Osteoblast (primary cell): ENCODE measurements around the gene OBI1. TPM values are rescaled to one million over a fixed set of nuclear protein-coding genes. Genes with fewer than 3 reads are reported as not detected.
A peak's percentile ranks its signal among the peaks of the same experiment; 100 is the strongest.

Experiments used
- DNase-seq: peaks from one replicate; pipeline ENCODE4 v3.0.0; 2011; ENCODE audit warnings: low spot score, mixed read lengths; ENCODE audit not compliant: insufficient read length; ENCODE audit errors: missing footprints
- H2AFZ ChIP-seq: 2 replicates; pipeline ENCODE4 v1.6.0; 2011; ENCODE audit warnings: mild to moderate bottlenecking, low read length
- H3K27ac ChIP-seq: 2 replicates; pipeline ENCODE4 v1.5.1; 2011; ENCODE audit warnings: mild to moderate bottlenecking, low read depth, low read length, moderate library complexity
- H3K27me3 ChIP-seq: 2 replicates; pipeline ENCODE4 v1.6.0; 2012; ENCODE audit warnings: mild to moderate bottlenecking, control low read depth, inconsistent platforms, low read length, moderate library complexity; ENCODE audit not compliant: insufficient read depth
- H3K36me3 ChIP-seq: 2 replicates; pipeline ENCODE4 v1.5.1; 2011; ENCODE audit warnings: mild to moderate bottlenecking, low read length, control low read depth, moderate library complexity; ENCODE audit not compliant: insufficient read depth
- H3K4me1 ChIP-seq: 2 replicates; pipeline ENCODE4 v1.5.1; 2011; ENCODE audit warnings: mild to moderate bottlenecking, low read length, control low read depth, moderate library complexity; ENCODE audit not compliant: insufficient read depth
- H3K4me2 ChIP-seq: 2 replicates; pipeline ENCODE4 v1.6.0; 2011; ENCODE audit warnings: mild to moderate bottlenecking, low read length; ENCODE audit not compliant: insufficient read depth
- H3K4me3 ChIP-seq: fragments of 200-600 bp; sonication (generic); 3 replicates; pipeline ENCODE4 v1.5.1; 2012; ENCODE audit warnings: mild to moderate bottlenecking, low read length, inconsistent platforms; ENCODE audit not compliant: insufficient read depth
- H3K79me2 ChIP-seq: 2 replicates; pipeline ENCODE4 v1.6.0; 2012; ENCODE audit warnings: mild to moderate bottlenecking, low read length, control low read depth, inconsistent platforms; ENCODE audit not compliant: insufficient read depth
- H3K9me3 ChIP-seq: 2 replicates; pipeline ENCODE4 v1.5.1; 2011; ENCODE audit warnings: low read depth, low read length, control low read depth
- H4K20me1 ChIP-seq: 2 replicates; pipeline ENCODE4 v1.6.0; 2012; ENCODE audit warnings: mild to moderate bottlenecking, low read length, control low read depth; ENCODE audit not compliant: insufficient read depth
- CTCF ChIP-seq: IDR thresholded peaks from 2 replicates; pipeline ENCODE4 v1.5.1; 2011; ENCODE audit warnings: mild to moderate bottlenecking, low read depth, low read length, moderate library complexity; ENCODE audit errors: extremely low read depth
- total RNA-seq: library from RNA; depleted of rRNA; stranded (reverse); fragments of >200 nt; gene quantifications from 2 replicates; pipeline ENCODE4 v1.2.3, GENCODE V29; 2012

OBI1 gene
- total RNA-seq, 1 donor, result 12.7 TPM

GRCh38 chr13:78599645-78600279 is 59.2 kb downstream of the OBI1 start:
- Histone ChIP-seq H3K4me1 (no peaks in the 10 kb centered on the region), H3K36me3 (no peaks in the 10 kb centered on the region), H3K79me2 (no peaks in the 10 kb centered on the region), H3K27ac (no peak overlapping the region), H4K20me1 (no peaks in the 10 kb centered on the region), H3K9me3 (no peaks in the 10 kb centered on the region), H2AFZ (no peak overlapping the region), H3K27me3 (peaks cover 95% of the 10 kb centered on the region), H3K4me3 (no peak overlapping the region), H3K4me2 (no peak overlapping the region)
- no peak for TF ChIP-seq CTCF
- DNase-seq, result no peak

- no peaks in the 10 kb centered on the region for H3K4me1 ChIP-seq
- no peak overlapping the region for H3K4me3 ChIP-seq
- no peak overlapping the region for H3K27ac ChIP-seq
- TF ChIP-seq CTCF, result no peak
- H3K9me3 ChIP-seq, result no peaks in the 10 kb centered on the region
- H3K79me2 ChIP-seq, result no peaks in the 10 kb centered on the region
- H4K20me1 ChIP-seq, result no peaks in the 10 kb centered on the region
- H3K4me2 ChIP-seq, result no peak overlapping the region
- H2AFZ ChIP-seq, result no peak overlapping the region
- H3K36me3 ChIP-seq, result no peaks in the 10 kb centered on the region
- peaks cover 95% of the 10 kb centered on the region for H3K27me3 ChIP-seq
- no peak for DNase-seq
These were observed 59.9 kb downstream of the OBI1 start for GRCh38 chr13:78598966-78599644.

- no peaks in the 10 kb centered on the region for H3K79me2 ChIP-seq
- H4K20me1 ChIP-seq, result no peaks in the 10 kb centered on the region
- no peak overlapping the region for H3K4me2 ChIP-seq
- H3K4me1 ChIP-seq, result no peaks in the 10 kb centered on the region
- TF ChIP-seq CTCF, result no peak
- DNase-seq, result no peak
- H2AFZ ChIP-seq, result no peak overlapping the region
- no peaks in the 10 kb centered on the region for H3K36me3 ChIP-seq
- H3K9me3 ChIP-seq, result no peaks in the 10 kb centered on the region
- no peak overlapping the region for H3K4me3 ChIP-seq
- H3K27me3 ChIP-seq, result peaks cover 95% of the 10 kb centered on the region
- H3K27ac ChIP-seq, result no peak overlapping the region
These were observed 60.7 kb downstream of the OBI1 start for GRCh38 chr13:78598116-78598781.

GRCh38 chr13:78597602-78597932 is 61.4 kb downstream of the OBI1 start:
- Histone ChIP-seq H3K9me3 (no peaks in the 10 kb centered on the region), H4K20me1 (no peaks in the 10 kb centered on the region), H3K4me3 (no peak overlapping the region), H2AFZ (no peak overlapping the region), H3K4me1 (no peaks in the 10 kb centered on the region), H3K27ac (no peak overlapping the region), H3K27me3 (peaks cover 95% of the 10 kb centered on the region), H3K79me2 (no peaks in the 10 kb centered on the region), H3K36me3 (no peaks in the 10 kb centered on the region), H3K4me2 (no peak overlapping the region)
- DNase-seq, result peak; percentile 84
- no peak for TF ChIP-seq CTCF
